LHCN-M2 (cell line): ENCODE data around the gene SERPINA9. TPM values are rescaled to one million over a fixed set of nuclear protein-coding genes. Genes with fewer than 3 reads are reported as not detected.
"Not testable (repeated sequence)": the region's sequence is repeated elsewhere in the genome, so short reads cannot be mapped to it uniquely, and the experiment has no call there.

ENCODE experiments used
- DNase-seq: peaks from one replicate; pipeline ENCODE4 v3.0.0-alpha.2; 2012; ENCODE audit warnings: low read depth
- total RNA-seq: library from RNA; depleted of rRNA; stranded (reverse); fragments of >200 nt; gene quantifications from 2 replicates; pipeline ENCODE4 v1.2.3, GENCODE V29; 2014

Gene SERPINA9
- total RNA-seq, 1 experiment from 2014 or later, result not detected

GRCh38 chr14:94486883-94487282 is 10.9 kb upstream of the SERPINA9 start:
- DNase-seq, result no peak

DNA sequence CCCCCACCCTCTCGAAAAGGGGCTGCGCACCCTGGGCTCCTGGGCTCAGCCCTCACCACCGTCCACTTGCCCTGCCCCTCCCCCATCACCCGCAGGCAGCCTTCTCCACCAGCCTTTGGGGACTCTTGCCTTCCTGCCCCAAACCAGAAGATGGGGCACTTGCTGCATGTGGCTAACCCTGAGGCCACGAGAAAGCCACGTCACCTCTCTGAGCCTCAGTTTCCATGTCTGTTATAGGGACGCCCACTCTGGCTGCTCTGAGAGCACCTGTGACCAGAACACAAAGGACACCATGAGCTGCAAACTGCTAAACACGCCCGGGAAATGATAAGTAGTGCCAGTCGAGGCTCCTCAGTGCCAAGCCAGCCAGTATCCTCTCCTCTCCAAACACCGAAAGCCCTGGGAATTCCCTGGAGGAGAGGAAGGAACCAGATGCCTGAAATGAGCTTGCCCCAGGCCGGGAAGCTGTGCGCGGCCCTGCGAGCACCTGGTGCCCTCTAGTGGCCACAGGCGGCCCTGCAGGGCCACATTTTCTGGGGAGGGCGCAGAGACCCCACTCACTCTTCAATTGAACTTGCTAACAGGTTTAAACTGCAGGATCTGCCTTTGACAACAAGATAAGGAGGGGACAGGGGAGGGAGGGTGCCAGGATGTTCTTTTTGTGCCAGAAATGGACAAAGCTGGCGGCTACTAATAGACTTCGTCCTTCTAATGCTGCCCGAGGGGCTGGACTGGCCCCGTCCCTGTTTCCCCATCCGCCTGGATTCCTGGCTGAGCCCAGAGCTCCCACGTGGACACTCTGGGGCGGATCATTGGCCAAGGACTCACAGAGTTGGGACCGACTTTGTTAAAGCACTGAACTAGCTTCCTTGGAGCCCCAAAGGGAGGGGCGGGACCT is 10.2 kb upstream of the SERPINA9 start:
- peak; percentile 40 for DNase-seq

GRCh38 chr14:94484481-94484880 is 8.5 kb upstream of the SERPINA9 start:
- no peak for DNase-seq

DNA sequence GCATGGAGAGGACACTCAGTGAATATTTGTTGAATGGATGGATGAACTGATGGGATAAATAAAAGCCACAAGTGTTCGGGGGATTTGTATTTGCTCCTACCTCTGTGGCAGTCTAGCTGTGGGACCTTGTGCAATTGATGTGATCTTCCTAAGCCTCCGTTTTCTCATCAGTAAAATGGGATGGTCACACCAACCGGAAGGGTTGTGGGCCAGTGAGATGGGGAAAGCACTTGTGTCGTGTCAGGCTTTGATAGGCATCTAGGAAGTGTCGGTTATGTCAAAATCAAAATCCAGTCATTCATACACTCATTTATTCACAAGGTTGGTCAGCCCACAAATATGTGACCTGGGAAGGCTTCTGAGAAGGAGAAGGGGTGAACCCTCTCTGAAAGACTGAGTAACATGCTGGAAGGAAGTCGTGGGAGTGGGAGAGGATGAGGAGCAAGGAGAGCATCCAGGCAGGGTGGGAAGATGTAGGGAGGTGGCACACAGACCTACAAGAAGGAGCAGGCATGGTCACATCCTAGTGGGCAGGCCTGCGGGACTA is 7.8 kb upstream of the SERPINA9 start:
- peak; percentile 3 for DNase-seq

GRCh38 chr14:94483071-94483451 is 7.1 kb upstream of the SERPINA9 start:
- DNase-seq, result no peak

GRCh38 chr14:94482132-94483070 is 6.4 kb upstream of the SERPINA9 start:
- not testable (repeated sequence) for DNase-seq

- peak; percentile 19 for DNase-seq
These were observed 5.6 kb upstream of the SERPINA9 start for GRCh38 chr14:94481468-94482131.

GRCh38 chr14:94480809-94481208 is 4.8 kb upstream of the SERPINA9 start:
- DNase-seq, result peak; percentile 7

DNA sequence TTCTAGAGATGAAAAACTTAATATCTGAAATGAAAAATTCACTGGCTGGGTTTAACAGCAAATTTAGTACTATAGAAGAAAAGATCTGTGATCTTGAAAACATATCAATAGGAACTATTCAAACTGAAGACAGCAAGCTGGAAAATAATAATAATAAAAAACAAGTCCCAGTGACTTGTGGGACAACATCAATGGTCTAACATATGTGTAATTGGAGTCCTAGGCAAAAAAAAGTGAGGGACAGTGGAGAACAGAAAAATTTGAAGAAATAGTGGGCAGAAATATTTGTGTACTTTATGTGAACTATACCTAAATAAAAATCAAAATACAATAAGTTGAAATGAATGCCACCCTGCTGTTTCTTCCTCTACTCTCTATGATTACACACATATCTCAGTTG is 2.4 kb upstream of the SERPINA9 start:
- no peak for DNase-seq

GRCh38 chr14:94474581-94475031 is 1.4 kb downstream of the SERPINA9 start:
- peak; percentile 41 for DNase-seq

DNA sequence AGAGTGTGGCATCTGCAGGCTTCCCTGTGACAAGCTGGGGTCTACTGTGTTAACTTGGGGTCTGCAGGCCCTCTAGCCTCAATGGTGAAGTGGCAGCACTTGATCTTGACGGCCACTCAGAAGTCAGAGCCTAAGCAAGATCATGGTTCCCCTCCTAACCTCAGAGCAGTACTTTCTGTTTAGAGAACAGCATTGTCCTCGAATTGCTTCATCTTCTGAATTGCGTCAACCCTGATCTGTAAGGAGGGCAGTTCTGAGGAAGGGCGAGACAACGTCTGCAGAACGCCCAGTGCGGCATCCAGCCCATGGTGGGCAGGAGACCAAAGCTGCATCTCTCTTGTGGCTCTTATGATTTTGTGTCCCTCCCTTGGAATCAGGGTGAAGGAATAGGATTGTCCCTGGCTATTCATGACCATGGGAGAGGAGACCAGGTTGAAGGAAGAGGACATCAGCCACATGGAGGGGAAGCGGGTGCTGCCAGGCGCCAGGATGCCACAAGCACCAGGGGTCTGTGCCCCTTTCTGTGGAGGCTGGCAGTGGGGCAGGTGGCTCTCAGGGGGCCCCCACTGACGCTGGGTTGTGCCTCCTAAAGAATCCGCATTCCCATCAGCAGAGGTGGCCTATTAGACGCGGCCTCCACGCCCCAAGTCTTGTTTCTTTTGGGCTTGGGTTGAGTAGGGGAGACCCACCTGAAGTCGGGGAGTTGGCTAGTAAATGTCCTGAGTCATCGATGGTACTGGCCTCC is 2.2 kb downstream of the SERPINA9 start:
- DNase-seq, result no peak

- DNase-seq, result no peak
These were observed 3.2 kb downstream of the SERPINA9 start for GRCh38 chr14:94472842-94473241.

GRCh38 chr14:94471045-94471444 is 5.0 kb downstream of the SERPINA9 start:
- DNase-seq, result no peak

- no peak for DNase-seq
These were observed 5.7 kb downstream of the SERPINA9 start for GRCh38 chr14:94470311-94470710.

DNA sequence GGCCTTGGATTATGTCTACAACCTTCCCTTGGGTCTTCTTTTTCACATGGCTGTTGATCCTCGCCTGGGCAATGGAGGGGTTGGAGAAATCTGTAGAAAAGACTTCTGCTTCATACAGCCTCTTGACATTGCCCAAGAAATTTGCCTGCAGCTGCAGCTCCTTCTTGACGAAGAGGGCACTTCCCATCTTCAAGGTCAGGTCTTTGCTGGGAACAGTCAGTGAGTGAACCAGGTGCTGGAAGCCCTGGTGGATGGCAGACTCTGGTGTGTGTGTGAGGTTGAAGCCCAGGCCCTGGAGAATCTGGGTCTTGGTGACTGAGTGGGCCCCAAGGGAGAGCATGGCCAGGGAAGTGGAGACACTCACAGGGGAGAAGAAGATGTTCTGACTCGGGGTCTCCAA is 6.7 kb downstream of the SERPINA9 start:
- DNase-seq, result no peak

DNA sequence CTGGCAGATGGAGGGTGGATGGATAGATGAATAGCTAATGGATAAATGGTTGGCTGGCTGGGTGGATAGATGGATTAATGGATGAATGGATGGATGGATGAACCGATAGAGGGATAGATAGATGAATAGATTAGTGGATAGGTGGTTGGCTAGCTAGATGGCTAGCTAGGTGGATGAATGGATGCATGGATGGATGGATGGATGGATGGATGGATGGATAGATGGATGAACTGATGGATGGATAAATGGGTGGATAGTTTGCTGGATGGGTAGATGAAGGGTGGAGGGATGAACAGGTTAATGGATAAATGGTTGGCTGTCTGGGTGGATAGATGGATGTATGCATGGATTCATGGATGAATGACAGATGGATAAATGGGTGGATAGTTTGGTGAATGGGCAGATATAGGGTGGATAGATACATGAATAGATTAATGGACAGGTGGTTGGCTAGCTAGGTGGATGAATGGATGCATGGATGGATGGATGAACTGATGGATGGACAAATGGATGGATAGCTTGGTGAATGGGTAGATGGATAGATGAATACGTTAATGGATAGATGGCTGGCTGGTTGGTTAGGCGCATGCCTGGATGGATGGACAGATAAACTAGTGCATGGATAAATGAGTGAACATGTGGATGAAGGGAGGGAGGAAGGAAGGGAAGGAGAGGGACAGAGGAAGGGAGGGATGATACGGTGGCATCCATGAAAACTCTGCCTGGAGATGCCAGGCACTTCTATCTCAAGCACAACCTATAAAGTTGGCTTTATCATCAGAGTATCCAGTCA is 8.1 kb downstream of the SERPINA9 start:
- DNase-seq, result no peak

DNA sequence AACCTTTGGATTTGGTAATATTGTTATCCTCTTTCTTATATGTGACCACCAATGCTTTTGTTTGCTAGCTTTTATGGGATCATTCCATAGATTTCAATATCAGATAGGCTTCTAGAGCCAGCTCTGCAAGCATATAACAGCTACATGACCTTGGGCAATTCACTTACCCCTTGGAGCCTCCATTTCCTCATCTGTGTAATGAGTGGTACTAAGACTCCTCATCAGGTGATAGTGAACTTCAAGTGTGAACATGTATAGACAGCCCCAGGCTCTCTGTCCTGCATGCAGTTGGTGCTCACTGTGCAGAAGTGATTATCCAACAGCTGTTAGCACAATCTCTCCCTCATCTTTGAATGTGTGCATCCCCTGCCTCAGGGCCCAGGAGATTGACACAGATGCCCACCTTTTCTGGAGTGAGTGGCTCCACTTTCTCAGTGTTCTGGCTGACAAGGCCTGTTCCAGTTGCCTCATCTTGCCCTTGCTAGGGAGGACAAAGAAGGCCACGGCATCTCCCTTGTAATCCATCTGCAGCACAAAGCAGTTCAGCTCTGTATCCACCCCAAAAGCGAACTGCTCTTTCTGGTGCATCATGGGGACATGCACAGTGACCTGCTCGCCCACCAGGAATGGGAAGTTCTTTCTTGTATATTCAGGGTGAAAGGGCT is 9.2 kb downstream of the SERPINA9 start:
- DNase-seq, result no peak

- DNase-seq, result no peak
These were observed 11.0 kb downstream of the SERPINA9 start for GRCh38 chr14:94465042-94465441.

GRCh38 chr14:94464290-94464689 is 11.7 kb downstream of the SERPINA9 start:
- DNase-seq, result no peak
